H1 (cell line): Measurements from ENCODE around the gene IRF7. TPM values are rescaled to one million over a fixed set of nuclear protein-coding genes. Genes with fewer than 3 reads are reported as not detected.

Source experiments
- CTCF ChIA-PET: fragments of 300-600 bp; sonication (Branson Sonifier 250); formaldehyde crosslinking; loops from one replicate; lab custom pipeline; 2021; ENCODE audit not compliant: partially characterized antibody; lab: Charles Lee
- POLR2A ChIA-PET: fragments of 300-600 bp; sonication (Branson Sonifier 250); formaldehyde crosslinking; loops from one replicate; lab custom pipeline; 2021; ENCODE audit warnings: inconsistent platforms; ENCODE audit not compliant: partially characterized antibody; lab: Charles Lee
- DNase-seq, 2 experiments: peaks; one replicate each; pipeline versions ENCODE4 v3.0.0 to v3.0.0-alpha.2; 2010 to 2022; ENCODE audit warnings: low spot score in 2 of 2, low read depth in 1 of 2, mixed read lengths in 1 of 2
- FAIRE-seq: peaks from 2 replicates; lab custom pipeline; 2011; peaks lifted over from hg19 to GRCh38; lab: Jason Lieb, UNC
- H2AFZ ChIP-seq: 2 replicates; pipeline ENCODE4 v1.8.1; 2012; ENCODE audit warnings: low read length, inconsistent platforms
- H2AK5ac ChIP-seq: 2 replicates; pipeline ENCODE4 v1.6.1; 2013; ENCODE audit warnings: low read depth, low read length
- H2BK120ac ChIP-seq: replicated peaks from 2 replicates; pipeline ENCODE3; 2013; ENCODE audit warnings: low read depth, low read length, inconsistent platforms
- H2BK12ac ChIP-seq: 2 replicates; pipeline ENCODE4 v1.6.1; 2013; ENCODE audit warnings: low read depth, low read length
- H2BK15ac ChIP-seq: 2 replicates; pipeline ENCODE4 v1.6.1; 2013; ENCODE audit warnings: low read length
- H2BK20ac ChIP-seq: 2 replicates; pipeline ENCODE4 v1.6.1; 2013; ENCODE audit warnings: low read length
- H2BK5ac ChIP-seq: 2 replicates; pipeline ENCODE4 v1.6.1; 2013; ENCODE audit warnings: low read depth, low read length
- H3K14ac ChIP-seq: 2 replicates; pipeline ENCODE4 v1.6.1; 2013; ENCODE audit warnings: inconsistent platforms; ENCODE audit not compliant: insufficient read length
- H3K18ac ChIP-seq: 2 replicates; pipeline ENCODE4 v1.6.1; 2013; ENCODE audit warnings: low read length; ENCODE audit errors: extremely low read depth
- H3K23ac ChIP-seq: 2 replicates; pipeline ENCODE4 v1.6.1; 2013; ENCODE audit warnings: inconsistent platforms; ENCODE audit not compliant: insufficient read length
- H3K23me2 ChIP-seq: 2 replicates; pipeline ENCODE4 v1.6.1; 2013; ENCODE audit warnings: low read depth, low read length
- H3K27ac ChIP-seq: 2 replicates; pipeline ENCODE4 v1.6.1; 2011; ENCODE audit warnings: low read depth, low read length, inconsistent platforms
- H3K27me3 ChIP-seq, 4 experiments: replicated peaks in 1 of 4; 1 replicate in 1 of 4; 2 replicates in 3 of 4; pipeline versions ENCODE4 v1.6.1 to v1.8.1; 2011 to 2013; ENCODE audit warnings: low read length in 3 of 4, mild to moderate bottlenecking in 3 of 4, inconsistent platforms in 2 of 4, mixed read lengths in 2 of 4, moderate library complexity in 1 of 4; ENCODE audit not compliant: control insufficient read depth in 3 of 4, insufficient read depth in 3 of 4; ENCODE audit errors: extremely low read depth in 1 of 4
- H3K36me3 ChIP-seq, 4 experiments: 2 replicates each; pipeline versions ENCODE4 v1.6.1 to v1.8.1; 2011 to 2013; ENCODE audit warnings: mild to moderate bottlenecking in 4 of 4, low read length in 3 of 4, moderate library complexity in 2 of 4, control low read depth in 1 of 4, inconsistent platforms in 1 of 4; ENCODE audit not compliant: insufficient read depth in 4 of 4, control insufficient read depth in 2 of 4
- H3K4ac ChIP-seq: replicated peaks from 2 replicates; pipeline ENCODE3; 2013; ENCODE audit warnings: low read length, low read depth, mixed read lengths, inconsistent platforms; ENCODE audit not compliant: insufficient read length
- H3K4me1 ChIP-seq, 4 experiments: replicated peaks in 1 of 4; 1 replicate in 1 of 4; 2 replicates in 3 of 4; pipeline versions ENCODE4 v1.6.1 to v1.8.1; 2011 to 2013; ENCODE audit warnings: low read length in 3 of 4, inconsistent platforms in 2 of 4, mixed read lengths in 1 of 4; ENCODE audit not compliant: insufficient read depth in 4 of 4, control insufficient read depth in 3 of 4
- H3K4me2 ChIP-seq, 2 experiments: 2 replicates each; pipeline versions ENCODE4 v1.6.1 to v1.8.1; 2011 to 2013; ENCODE audit warnings: low read depth in 2 of 2, low read length in 2 of 2, control low read depth in 1 of 2, inconsistent platforms in 1 of 2, mild to moderate bottlenecking in 1 of 2; ENCODE audit not compliant: insufficient read depth in 1 of 2
- H3K4me3 ChIP-seq, 4 experiments: fragments of 200-600, 300-600 bp in 1 of 4; sonication (generic), shearing (Covaris generic), sonication (Bioruptor Twin) in 1 of 4; 2 replicates each; pipeline versions ENCODE4 v1.5.1 to v1.8.1; 2011 to 2016; ENCODE audit warnings: low read length in 4 of 4, low read depth in 3 of 4, control low read depth in 2 of 4, inconsistent platforms in 2 of 4, mild to moderate bottlenecking in 2 of 4, mixed read lengths in 1 of 4, moderate library complexity in 1 of 4; ENCODE audit not compliant: insufficient read depth in 2 of 4; ENCODE audit errors: extremely low read depth in 1 of 4
- H3K56ac ChIP-seq: replicated peaks from 2 replicates; pipeline ENCODE3; 2013; ENCODE audit warnings: low read depth, mild to moderate bottlenecking, mixed read lengths, low read length, inconsistent platforms; ENCODE audit not compliant: insufficient read length
- H3K79me1 ChIP-seq: 2 replicates; pipeline ENCODE4 v1.6.1; 2013; ENCODE audit warnings: low read depth, low read length, control low read depth
- H3K79me2 ChIP-seq, 2 experiments: 2 replicates each; pipeline versions ENCODE4 v1.6.1 to v1.8.1; 2012 to 2013; ENCODE audit warnings: low read length in 2 of 2, mild to moderate bottlenecking in 2 of 2, inconsistent platforms in 1 of 2; ENCODE audit not compliant: insufficient read depth in 2 of 2, control insufficient read depth in 1 of 2
- H3K9ac ChIP-seq, 4 experiments: replicated peaks in 1 of 4; 1 replicate in 1 of 4; 2 replicates in 3 of 4; pipeline versions ENCODE4 v1.6.1 to v1.8.1; 2011 to 2013; ENCODE audit warnings: low read depth in 3 of 4, low read length in 3 of 4, control low read depth in 2 of 4, mild to moderate bottlenecking in 2 of 4, moderate library complexity in 2 of 4, inconsistent platforms in 1 of 4; ENCODE audit errors: extremely low read depth in 1 of 4
- H3K9me3 ChIP-seq, 2 experiments: 2 replicates each; pipeline versions ENCODE4 v1.6.1 to v1.8.1; 2012 to 2013; ENCODE audit warnings: mild to moderate bottlenecking in 2 of 2, moderate library complexity in 2 of 2, control low read depth in 1 of 2, inconsistent platforms in 1 of 2, low read depth in 1 of 2, low read length in 1 of 2, mixed read lengths in 1 of 2; ENCODE audit not compliant: insufficient read depth in 2 of 2
- H4K20me1 ChIP-seq, 2 experiments: replicated peaks in 1 of 2; 2 replicates each; pipeline versions ENCODE3 to v1.8.1; 2011 to 2013; ENCODE audit warnings: inconsistent platforms in 2 of 2, low read length in 2 of 2, mild to moderate bottlenecking in 1 of 2; ENCODE audit not compliant: insufficient read depth in 2 of 2, control insufficient read depth in 1 of 2
- H4K5ac ChIP-seq: 2 replicates; pipeline ENCODE4 v1.6.1; 2013; ENCODE audit warnings: low read length, low read depth, mixed read lengths, inconsistent platforms; ENCODE audit not compliant: insufficient read length
- H4K8ac ChIP-seq: 2 replicates; pipeline ENCODE4 v1.8.0; 2013; ENCODE audit warnings: mild to moderate bottlenecking, moderate library complexity, low read length, inconsistent platforms; ENCODE audit not compliant: insufficient read depth; ENCODE audit errors: extremely low read depth
- H4K91ac ChIP-seq: replicated peaks from 2 replicates; pipeline ENCODE3; 2013; ENCODE audit warnings: low read length, mixed read lengths, inconsistent platforms; ENCODE audit not compliant: insufficient read length
- BRCA1 ChIP-seq: IDR thresholded peaks from 2 replicates; pipeline ENCODE4 v1.6.1; 2012; ENCODE audit warnings: low read depth, low read length, improper control_type of control experiment
- CBX8 ChIP-seq: fragments of 300-800, 300-1000 bp; sonication (generic); IDR thresholded peaks from 2 replicates; pipeline ENCODE4 v1.7.1; 2016; ENCODE audit warnings: low read depth, low read length, borderline replicate concordance
- CEBPB ChIP-seq: IDR thresholded peaks from 2 replicates; pipeline ENCODE4 v1.6.1; 2012; ENCODE audit warnings: low read depth, low read length
- HDAC2 ChIP-seq, 2 experiments: fragments of 300-600 bp in 1 of 2; sonication (generic) in 1 of 2; IDR thresholded peaks; 2 replicates each; pipeline ENCODE4 v1.6.1; 2011 to 2012; ENCODE audit warnings: low read depth in 2 of 2, low read length in 2 of 2, mild to moderate bottlenecking in 2 of 2, moderate library complexity in 2 of 2, borderline replicate concordance in 1 of 2, inconsistent platforms in 1 of 2
- MAX ChIP-seq: IDR thresholded peaks from 2 replicates; pipeline ENCODE4 v1.6.1; 2012; ENCODE audit warnings: inconsistent platforms
- NRF1 ChIP-seq: IDR thresholded peaks from 2 replicates; pipeline ENCODE4 v1.6.1; 2011; ENCODE audit warnings: mild to moderate bottlenecking, low read depth, low read length, improper control_type of control experiment
- POU5F1 ChIP-seq: IDR thresholded peaks from 2 replicates; pipeline ENCODE4 v1.6.1; 2011; ENCODE audit warnings: low read depth, mild to moderate bottlenecking, low read length, moderate library complexity
- RBBP5 ChIP-seq: IDR thresholded peaks from 2 replicates; pipeline ENCODE4 v1.7.1; 2012; ENCODE audit warnings: low read depth, mild to moderate bottlenecking, inconsistent platforms, low read length, moderate library complexity, borderline replicate concordance
- SIN3A ChIP-seq, 2 experiments: IDR thresholded peaks in 1 of 2; conservative IDR thresholded peaks in 1 of 2; 2 replicates each; pipeline ENCODE4 v1.6.1; 2011 to 2012; ENCODE audit warnings: low read length in 2 of 2, improper control_type of control experiment in 1 of 2, low read depth in 1 of 2, mild to moderate bottlenecking in 1 of 2
- SIX5 ChIP-seq: IDR thresholded peaks from 2 replicates; pipeline ENCODE4 v1.6.1; 2011; ENCODE audit warnings: mild to moderate bottlenecking, low read depth, low read length
- YY1 ChIP-seq: IDR thresholded peaks from 2 replicates; pipeline ENCODE4 v1.6.1; 2011; ENCODE audit warnings: low read depth, mild to moderate bottlenecking, low read length
- WGBS, 2 experiments: shearing (Covaris generic) in 1 of 2; methylation state at CpG; one replicate each; pipeline versions ENCODE4 v1.1.6 to v1.1.7; 2013 to 2015; ENCODE audit warnings: low lambda C conversion rate in 2 of 2, mixed read lengths in 2 of 2, inconsistent platforms in 1 of 2, low coverage in 1 of 2, missing lambda C conversion rate in 1 of 2; ENCODE audit not compliant: insufficient replicate concordance in 2 of 2, insufficient coverage in 1 of 2, insufficient read length in 1 of 2; ENCODE audit errors: extremely low coverage in 1 of 2, missing lambda C conversion rate in 1 of 2; 5-methylcytosine and 5-hydroxymethylcytosine counted together
- polyA plus RNA-seq, 7 experiments: library from polyadenylated mRNA; depleted of rRNA in 3 of 7; stranded (reverse) in 5 of 7; unstranded in 2 of 7; fragments of >200 nt in 5 of 7; fragments of 200-250 nt in 2 of 7; gene quantifications; 1 replicate in 5 of 7; 2 replicates in 1 of 7; 4 replicates in 1 of 7; pipeline versions ENCODE4 v1.2.1 to v1.2.3, GENCODE V29; 2011 to 2013; ENCODE audit warnings: missing spikeins in 2 of 7, mixed read lengths in 2 of 7
- total RNA-seq: library from RNA; stranded (reverse); fragmentation: NEBNext Ultra II Directional; extraction: Animal tissue kit (Norgen Biotek cat#: 25700); gene quantifications from 2 replicates; pipeline ENCODE4 v1.2.1, GENCODE V29; 2021

Gene IRF7
- total and polyA plus RNA-seq, 2 of the 8 experiments (the other 6 are each of a cell fraction or from before 2014, with no cell fraction given), result 9.1 to 9.6 TPM

GRCh38 chr11:635945-636510 is 20.3 kb upstream of the IRF7 start:
- Histone ChIP-seq H2BK12ac (0 out of 2 replicates have a peak overlapping the region, but pooled peaks have one; percentile 27), H3K9me3 (no peaks in the 10 kb centered on the region), H3K23me2 (peaks cover 21% of the 10 kb centered on the region; the same call in 1 of the 2 replicates), H4K5ac (no peak overlapping the region), H2BK120ac (no peak overlapping the region), H3K4me1 (peaks cover 0 to 28% (median 19%) of the 10 kb centered on the region in 4 experiments; a peak in 6 of 7 replicates), H3K18ac (no peak overlapping the region), H3K9ac (no peak overlapping the region), H3K79me2 (no peaks in the 10 kb centered on the region), H4K20me1 (peaks cover 0 to 3% of the 10 kb centered on the region in 2 experiments), H3K23ac (no peak overlapping the region), H3K27ac (no peak overlapping the region), H3K14ac (no peak overlapping the region), H3K4ac (no peak overlapping the region), H3K79me1 (no peaks in the 10 kb centered on the region), H3K4me2 (peak overlapping the region; percentile 81 to 91), H2BK20ac (no peak overlapping the region), H3K56ac (no peak overlapping the region), H3K27me3 (peaks cover 21 to 49% (median 43%) of the 10 kb centered on the region in 4 experiments), H4K8ac (no peak overlapping the region), H2BK5ac (no peak overlapping the region), H4K91ac (no peak overlapping the region), H2AK5ac (no peak overlapping the region), H3K36me3 (no peaks in the 10 kb centered on the region), H2AFZ (no peak overlapping the region), H3K4me3 (peak overlapping the region in 1 of 4 experiments; percentile 60; a peak in 3 of 8 replicates), H2BK15ac (no peak overlapping the region)
- CTCF ChIA-PET, result interaction anchor here (0.8 kb wide), 1 partner anchor 88 kb away, joined by 3 read pairs; no protein-coding TSS in a partner anchor
- 65% methylated on average over 20 of the region's 22 CpGs; no CpG with 5 or more reads in 1 of the 2 experiments for WGBS, 2 experiments
- POLR2A ChIA-PET, result interaction anchor here (0.8 to 3.6 kb wide), 7 partner anchors 10 to 130 kb away, joined by 3 to 20 read pairs (median 4); partner anchors contain the start of gene SCT
- FAIRE-seq (no peak), DNase-seq (peak in 1 of 2 experiments; percentile 57)
- TF ChIP-seq POU5F1, result no peak
- TF ChIP-seq CEBPB, result no peak
- TF ChIP-seq SIX5, result no peak
- no peak for TF ChIP-seq HDAC2 (IDR thresholded peaks at IDR 0.05; ENCODE audit: borderline replicate concordance in 1 of 2, low read depth in 2 of 2, low read length in 2 of 2)
- no peak for TF ChIP-seq CBX8
- TF ChIP-seq SIN3A (conservative IDR thresholded peaks at IDR 0.05 in 1 of 2, IDR thresholded peaks at IDR 0.05 in 1 of 2; ENCODE audit: low read depth in 1 of 2, low read length in 2 of 2), result no peak
- TF ChIP-seq BRCA1, result no peak
- TF ChIP-seq YY1, result no peak
- TF ChIP-seq MAX, result no peak
- no peak for TF ChIP-seq RBBP5
- no peak for TF ChIP-seq NRF1
